T-cell (primary cell): ENCODE measurements around the gene HSDL2. TPM values are rescaled to one million over a fixed set of nuclear protein-coding genes. Genes with fewer than 3 reads are reported as not detected.

Source experiments
- ATAC-seq, 4 experiments: fragments of 200-7000 bp in 3 of 4; fragments of 150-1000 bp in 1 of 4; cut with Tn5 transposase; replicated peaks in 1 of 4; 1 replicate in 3 of 4; 2 replicates in 1 of 4; pipeline ENCODE4 v1.10.0; 2021; ENCODE audit warnings: moderate library complexity in 3 of 4, mild to moderate bottlenecking in 2 of 4, moderate number of reproducible peaks in 1 of 4
- CTCF ChIA-PET, 2 donors: fragments of 300-600 bp; sonication (Branson Sonifier 250); formaldehyde crosslinking; loops; one replicate each; lab custom pipeline; 2022; ENCODE audit warnings: antibody characterized with exemption in 2 of 2; lab: Charles Lee
- POLR2A ChIA-PET, 2 donors: fragments of 300-600 bp; sonication (Branson Sonifier 250); formaldehyde crosslinking; loops; one replicate each; lab custom pipeline; 2022; ENCODE audit warnings: antibody characterized with exemption in 2 of 2; lab: Charles Lee
- DNase-seq, 35 experiments: peaks; one replicate each; pipeline versions ENCODE4 v3.0.0 to v3.0.0-alpha.2; 2013 to 2023
- H3K27ac ChIP-seq: one replicate; pipeline ENCODE4 v1.5.1; 2013; ENCODE audit warnings: low read length
- H3K27me3 ChIP-seq, 2 experiments: replicated peaks in 1 of 2; 1 replicate in 1 of 2; 2 replicates in 1 of 2; pipeline versions ENCODE4 v1.6.1 to v1.7.0; 2013; ENCODE audit warnings: low read length in 1 of 2, mixed read lengths in 1 of 2; ENCODE audit not compliant: control insufficient read depth in 2 of 2, insufficient read depth in 2 of 2; ENCODE audit errors: extremely low read depth in 1 of 2
- H3K36me3 ChIP-seq, 2 donors: 1 replicate in 1 of 2; 2 replicates in 1 of 2; pipeline versions ENCODE4 v1.6.1 to v1.7.0; 2013; ENCODE audit warnings: low read length in 1 of 2; ENCODE audit not compliant: control insufficient read depth in 2 of 2, insufficient read depth in 1 of 2; ENCODE audit errors: extremely low read depth in 1 of 2
- H3K4me1 ChIP-seq, 2 experiments: 1 replicate in 1 of 2; 2 replicates in 1 of 2; pipeline versions ENCODE4 v1.6.1 to v1.7.0; 2013; ENCODE audit warnings: low read length in 2 of 2, mixed read lengths in 1 of 2; ENCODE audit not compliant: insufficient read depth in 2 of 2, control insufficient read depth in 1 of 2; ENCODE audit errors: extremely low read depth in 1 of 2
- H3K4me3 ChIP-seq, 2 donors: 1 replicate in 1 of 2; 2 replicates in 1 of 2; pipeline versions ENCODE4 v1.5.1 to v1.7.0; 2013; ENCODE audit warnings: mild to moderate bottlenecking in 2 of 2, low read length in 1 of 2, moderate library complexity in 1 of 2; ENCODE audit not compliant: control insufficient read depth in 1 of 2; ENCODE audit errors: extremely low read depth in 1 of 2
- H3K9me3 ChIP-seq: 2 replicates; pipeline ENCODE4 v1.7.0; 2013
- H3K27ac Mint-ChIP-seq, 2 donors: one replicate each; pipeline ENCODE4 v1.8.0; 2020 to 2021; ENCODE audit warnings: mild to moderate bottlenecking in 2 of 2, mixed read lengths in 2 of 2
- H3K27me3 Mint-ChIP-seq, 2 donors: one replicate each; pipeline ENCODE4 v1.8.0; 2021 to 2022; ENCODE audit warnings: mixed read lengths in 2 of 2
- H3K36me3 Mint-ChIP-seq: one replicate; pipeline ENCODE4 v1.8.0; 2021; ENCODE audit warnings: mixed read lengths
- H3K4me1 Mint-ChIP-seq, 3 donors: one replicate each; pipeline ENCODE4 v1.8.0; 2020 to 2022; ENCODE audit warnings: mixed read lengths in 3 of 3, mild to moderate bottlenecking in 1 of 3
- H3K4me3 Mint-ChIP-seq, 3 donors: one replicate each; pipeline ENCODE4 v1.8.0; 2020 to 2022; ENCODE audit warnings: mild to moderate bottlenecking in 3 of 3, mixed read lengths in 3 of 3, moderate library complexity in 3 of 3
- H3K9me3 Mint-ChIP-seq, 3 donors: one replicate each; pipeline ENCODE4 v1.8.0; 2020 to 2022; ENCODE audit warnings: mixed read lengths in 3 of 3
- WGBS: methylation state at CpG from one replicate; pipeline ENCODE4 v1.1.5; 2013; ENCODE audit warnings: missing lambda C conversion rate; ENCODE audit not compliant: insufficient coverage; 5-methylcytosine and 5-hydroxymethylcytosine counted together
- total RNA-seq, 35 experiments: library from RNA in 6 of 35; stranded (reverse) in 6 of 35; fragments of 120-200 nt in 1 of 35; gene quantifications; one replicate each; pipeline versions ENCODE4 v1.2.1 to v1.2.4 and lab custom pipeline; 2013 to 2026

The HSDL2 gene
- total RNA-seq, 5 donors from 2014 or later (not counting 1 experiment from before 2014, with no cell fraction given) = 9.1 to 11.8 (median 10.8) TPM

DNA sequence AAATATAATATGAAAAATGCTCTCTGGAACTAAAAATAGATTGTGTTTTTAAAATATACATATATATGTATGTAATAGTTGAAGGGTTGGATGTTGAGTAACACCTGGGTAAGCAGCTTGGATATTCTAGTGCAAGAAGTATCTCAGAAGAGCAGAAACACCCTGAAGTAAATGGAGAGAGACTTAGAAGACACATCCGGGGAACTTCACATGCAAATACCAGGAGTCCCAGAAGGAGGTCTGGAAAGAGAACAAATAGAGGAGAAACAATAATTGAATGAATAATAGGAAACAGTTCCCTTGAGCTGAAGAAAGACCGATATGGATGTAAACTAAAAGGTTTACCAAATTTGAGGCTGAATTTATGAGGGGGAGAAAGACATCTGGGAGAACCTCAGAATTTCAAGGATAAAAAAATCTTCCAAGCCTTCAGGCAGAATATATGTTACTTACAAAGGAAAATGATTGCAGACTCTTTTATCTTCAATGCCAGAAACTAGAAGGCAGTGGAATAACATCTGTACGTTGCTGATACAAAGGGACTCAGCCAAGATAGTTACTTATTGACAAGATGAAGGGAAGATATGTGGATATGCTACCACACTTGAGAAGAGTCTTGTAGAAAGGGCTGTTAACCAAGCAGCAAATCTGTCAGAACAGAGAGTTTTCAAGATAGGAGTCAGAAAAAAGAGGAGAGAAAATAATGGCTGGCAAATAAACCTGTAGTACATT, 42.7 kb downstream of the HSDL2 start:
- no peaks in the 10 kb centered on the region for H3K27me3 ChIP-seq
- 96% methylated on average over 2 of the region's 3 CpGs for WGBS
- no peak overlapping the region for H3K27ac ChIP-seq
- H3K36me3 ChIP-seq = no peaks in the 10 kb centered on the region
- CTCF ChIA-PET = no interaction called here
- no peaks in the 10 kb centered on the region for H3K4me1 Mint-ChIP-seq
- no peak overlapping the region for H3K4me3 ChIP-seq
- H3K9me3 Mint-ChIP-seq = no peaks in the 10 kb centered on the region
- POLR2A ChIA-PET = no interaction called here
- no peak overlapping the region for H3K27ac Mint-ChIP-seq
- ATAC-seq (no peak), DNase-seq (no peak)
- H3K27me3 Mint-ChIP-seq = no peaks in the 10 kb centered on the region
- H3K9me3 ChIP-seq = no peaks in the 10 kb centered on the region
- H3K36me3 Mint-ChIP-seq = peaks cover 27% of the 10 kb centered on the region
- H3K4me1 ChIP-seq = no peaks in the 10 kb centered on the region
- no peak overlapping the region for H3K4me3 Mint-ChIP-seq

DNA sequence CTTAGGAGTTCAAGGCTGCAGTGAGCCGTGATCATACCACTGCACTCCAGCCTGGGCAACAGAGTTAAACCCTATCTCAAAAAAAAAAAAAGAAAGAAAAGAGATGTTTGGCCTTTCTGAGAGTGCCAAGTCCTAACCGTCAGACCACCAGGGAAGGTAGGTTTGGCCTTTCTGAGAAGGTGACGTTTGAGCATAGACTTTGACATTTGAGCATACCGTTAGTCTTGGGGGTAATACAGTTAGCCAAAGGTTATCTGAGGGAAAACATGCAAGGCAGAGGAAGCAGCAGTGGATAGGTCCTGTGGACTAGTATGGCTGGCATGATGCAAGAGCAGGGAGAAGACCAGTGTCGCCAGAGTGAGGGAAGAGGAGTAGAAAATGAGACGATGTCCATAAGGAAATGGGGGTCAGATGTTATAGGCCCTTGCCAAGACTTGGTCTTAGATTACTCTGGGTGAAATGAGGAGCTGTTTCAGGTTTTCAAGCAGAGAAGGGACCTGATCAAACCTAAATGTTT, 50.2 kb downstream of the HSDL2 start:
- Histone ChIP-seq H3K27ac (no peak overlapping the region), H3K4me1 (no peaks in the 10 kb centered on the region), H3K36me3 (peaks cover 0 to 4% of the 10 kb centered on the region in 2 donors), H3K27me3 (no peaks in the 10 kb centered on the region), H3K4me3 (no peak overlapping the region), H3K9me3 (no peaks in the 10 kb centered on the region)
- no peak overlapping the region for H3K4me3 Mint-ChIP-seq
- peaks cover 0 to 6% (median 0%) of the 10 kb centered on the region in 3 donors for H3K4me1 Mint-ChIP-seq
- POLR2A ChIA-PET = no interaction called here
- ATAC-seq = no peak
- 97% methylated on average over 5 of the region's 6 CpGs for whole genome bisulfite sequencing
- H3K9me3 Mint-ChIP-seq = no peaks in the 10 kb centered on the region
- H3K27ac Mint-ChIP-seq = no peak overlapping the region
- peaks cover 32% of the 10 kb centered on the region for H3K36me3 Mint-ChIP-seq
- CTCF ChIA-PET = no interaction called here
- H3K27me3 Mint-ChIP-seq = no peaks in the 10 kb centered on the region
- DNase-seq = no peak

DNA sequence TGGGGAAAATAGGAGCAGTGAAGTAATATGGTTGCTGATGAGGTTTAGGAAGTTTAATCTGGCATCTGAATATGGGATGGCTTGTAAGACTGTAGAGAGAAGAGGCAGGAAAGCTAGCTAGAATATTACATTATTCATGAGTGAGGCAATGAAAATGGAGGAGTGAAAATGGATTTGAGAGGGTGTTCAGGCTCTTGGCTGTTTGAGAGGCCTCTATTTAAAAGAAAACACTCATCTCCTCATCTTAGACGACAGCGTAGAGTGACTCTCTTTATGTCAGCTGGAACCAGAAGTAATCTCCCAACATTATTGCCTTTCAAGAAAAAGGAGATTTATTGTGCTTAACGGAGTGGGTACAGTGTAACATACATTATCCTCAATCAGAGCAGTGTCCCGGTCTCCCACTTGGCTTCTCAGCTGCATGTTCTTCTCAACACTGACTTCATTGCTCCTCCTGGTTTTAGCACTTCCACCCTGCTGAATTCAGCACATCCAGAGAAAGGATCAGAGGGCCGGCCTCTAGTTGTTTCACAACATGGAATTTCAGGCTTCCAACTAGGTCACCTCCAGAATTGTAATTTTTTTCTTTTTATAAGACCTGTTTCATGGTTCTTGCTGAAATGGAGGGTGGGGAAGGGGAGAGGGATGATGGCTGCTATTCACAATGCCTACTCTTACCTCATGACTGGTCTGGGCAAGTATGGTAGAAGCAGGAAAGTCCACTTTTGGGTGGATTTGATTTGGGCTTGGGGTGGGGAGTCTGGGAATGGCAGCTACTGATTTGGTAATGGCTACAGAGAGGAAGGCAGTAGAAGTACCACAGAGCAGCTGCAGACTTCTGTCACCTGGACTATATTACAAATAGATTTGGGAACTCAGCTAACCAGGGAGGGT, 53.8 kb downstream of the HSDL2 start:
- ChIA-PET POLR2A (no interaction called here), CTCF (interaction anchor here in 1 of 2 donors (0.6 kb wide), 1 partner anchor 349 kb away, joined by 3 read pairs; no protein-coding TSS in a partner anchor)
- H3K27ac Mint-ChIP-seq = no peak overlapping the region
- H3K27me3 Mint-ChIP-seq = no peaks in the 10 kb centered on the region
- peaks cover 0 to 6% (median 0%) of the 10 kb centered on the region in 3 donors for H3K4me1 Mint-ChIP-seq
- H3K36me3 Mint-ChIP-seq = peaks cover 27% of the 10 kb centered on the region
- Histone ChIP-seq H3K4me1 (no peaks in the 10 kb centered on the region), H3K27ac (no peak overlapping the region), H3K36me3 (no peaks in the 10 kb centered on the region), H3K27me3 (no peaks in the 10 kb centered on the region), H3K9me3 (no peaks in the 10 kb centered on the region), H3K4me3 (no peak overlapping the region)
- no peak overlapping the region for H3K4me3 Mint-ChIP-seq
- no peaks in the 10 kb centered on the region for H3K9me3 Mint-ChIP-seq
- ATAC-seq (no peak), DNase-seq (no peak)
- 100% methylated on average over 1 of the region's 5 CpGs for WGBS

DNA sequence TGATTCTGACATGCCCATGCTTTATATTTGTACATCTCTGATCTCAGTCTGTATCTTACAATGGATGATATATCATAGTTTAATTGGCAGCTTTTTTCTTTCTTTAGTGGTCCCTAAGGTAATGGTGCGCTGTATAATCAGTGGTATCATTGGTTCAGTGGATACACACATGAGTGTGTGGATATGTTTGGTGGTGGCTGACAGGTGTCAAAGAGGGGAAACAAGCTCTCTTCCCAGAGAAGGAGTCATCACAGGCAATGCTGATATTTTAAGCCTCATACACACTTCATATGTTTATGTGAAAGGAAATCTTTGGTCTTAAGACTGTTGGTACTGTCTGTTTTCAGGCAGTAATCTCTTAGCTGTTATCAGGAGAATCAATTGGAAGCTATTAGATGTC, 54.6 kb downstream of the HSDL2 start:
- Mint-ChIP-seq H3K9me3 (no peaks in the 10 kb centered on the region), H3K36me3 (peaks cover 22% of the 10 kb centered on the region), H3K4me3 (no peak overlapping the region), H3K27ac (no peak overlapping the region), H3K4me1 (peaks cover 0 to 6% (median 0%) of the 10 kb centered on the region in 3 donors), H3K27me3 (no peaks in the 10 kb centered on the region)
- Histone ChIP-seq H3K27me3 (no peaks in the 10 kb centered on the region), H3K27ac (no peak overlapping the region), H3K36me3 (no peaks in the 10 kb centered on the region), H3K4me1 (no peaks in the 10 kb centered on the region), H3K4me3 (no peak overlapping the region), H3K9me3 (no peaks in the 10 kb centered on the region)
- DNase-seq (no peak), ATAC-seq (no peak)
- no CpG with 5 or more reads among the region's 1 CpG for WGBS
- CTCF ChIA-PET = interaction anchor here in 1 of 2 donors (0.6 kb wide), 1 partner anchor 350 kb away, joined by 3 read pairs; no protein-coding TSS in a partner anchor
- POLR2A ChIA-PET = no interaction called here

DNA sequence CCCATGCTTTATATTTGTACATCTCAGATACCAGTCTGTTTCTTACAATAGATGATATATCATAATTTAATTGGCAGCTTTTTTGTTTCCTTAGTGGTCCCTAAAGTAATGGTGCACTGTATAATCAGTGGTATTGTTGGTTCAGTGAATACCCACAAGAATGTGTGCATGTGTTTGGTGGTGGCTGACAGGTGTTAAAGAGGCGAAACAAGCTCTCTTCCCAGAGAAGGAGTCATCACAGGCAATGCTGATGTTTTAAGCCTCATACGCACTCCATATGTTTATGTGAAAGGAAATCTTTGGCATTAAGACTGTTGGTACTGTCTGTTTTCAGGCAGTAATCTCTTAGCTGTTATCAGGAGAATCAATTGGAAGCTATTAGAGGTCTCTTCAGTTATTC, 57.5 kb downstream of the HSDL2 start:
- DNase-seq = no peak
- Histone ChIP-seq H3K36me3 (no peaks in the 10 kb centered on the region), H3K4me3 (no peak overlapping the region), H3K27ac (no peak overlapping the region), H3K4me1 (no peaks in the 10 kb centered on the region), H3K27me3 (no peaks in the 10 kb centered on the region), H3K9me3 (no peaks in the 10 kb centered on the region)
- POLR2A ChIA-PET = no interaction called here
- H3K27me3 Mint-ChIP-seq = no peaks in the 10 kb centered on the region
- H3K4me1 Mint-ChIP-seq = peaks cover 0 to 6% (median 0%) of the 10 kb centered on the region in 3 donors
- CTCF ChIA-PET = interaction anchor here in 1 of 2 donors (0.6 kb wide), 1 partner anchor 959 kb away, joined by 9 read pairs; no protein-coding TSS in a partner anchor
- 100% methylated on average over 1 of the region's 2 CpGs for WGBS
- no peak overlapping the region for H3K27ac Mint-ChIP-seq
- H3K9me3 Mint-ChIP-seq = no peaks in the 10 kb centered on the region
- ATAC-seq = no peak
- peaks cover 12% of the 10 kb centered on the region for H3K36me3 Mint-ChIP-seq
- no peak overlapping the region for H3K4me3 Mint-ChIP-seq

DNA sequence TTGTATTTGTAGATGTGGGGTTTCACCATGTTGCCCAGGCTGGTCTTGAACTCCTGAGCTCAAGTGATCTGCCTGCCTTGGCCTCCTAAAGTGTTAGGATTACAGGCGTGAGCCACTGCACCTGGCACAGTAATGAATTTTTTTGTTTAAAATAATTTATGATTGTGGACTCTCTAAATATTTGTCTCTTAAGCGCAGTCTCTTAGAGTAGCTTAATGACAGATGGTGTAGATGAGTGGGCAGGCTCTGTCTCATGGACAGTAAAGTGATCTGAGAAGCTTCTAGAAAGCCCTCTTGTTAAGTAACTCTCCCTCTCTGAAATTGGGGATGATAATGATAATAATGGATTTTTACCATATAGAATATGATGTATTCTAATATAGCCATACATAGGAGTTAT, 59.3 kb downstream of the HSDL2 start:
- Histone ChIP-seq H3K9me3 (no peaks in the 10 kb centered on the region), H3K4me1 (no peaks in the 10 kb centered on the region), H3K27ac (no peak overlapping the region), H3K36me3 (no peaks in the 10 kb centered on the region), H3K4me3 (no peak overlapping the region), H3K27me3 (no peaks in the 10 kb centered on the region)
- ATAC-seq = no peak
- CTCF ChIA-PET = interaction anchor here (0.7 to 0.8 kb wide), 3 partner anchors 10 to 194 kb away, joined by 3 to 4 read pairs (median 3); no protein-coding TSS in a partner anchor
- Mint-ChIP-seq H3K27ac (no peak overlapping the region), H3K4me1 (peaks cover 0 to 5% (median 0%) of the 10 kb centered on the region in 3 donors), H3K27me3 (no peaks in the 10 kb centered on the region), H3K36me3 (peaks cover 5% of the 10 kb centered on the region), H3K4me3 (no peak overlapping the region), H3K9me3 (no peaks in the 10 kb centered on the region)
- DNase-seq = no peak
- WGBS = no CpG with 5 or more reads among the region's 2 CpGs
- POLR2A ChIA-PET = interaction anchor here in 1 of 2 donors (0.5 kb wide), 1 partner anchor 53 kb away, joined by 4 read pairs; no protein-coding TSS in a partner anchor
